Progenitor cell of endocrine pancreas (in vitro differentiated cells): ENCODE measurements around the gene ITGB8. TPM values are rescaled to one million over a fixed set of nuclear protein-coding genes. Genes with fewer than 3 reads are reported as not detected.

Experiments used
- DNase-seq: peaks from one replicate; pipeline ENCODE4 v3.0.0; 2021; ENCODE audit warnings: low spot score; ENCODE audit not compliant: unreplicated experiment
- H3K27ac Mint-ChIP-seq: 2 replicates; pipeline ENCODE4 v1.8.0; 2021; ENCODE audit warnings: mild to moderate bottlenecking, moderate library complexity, mixed read lengths
- H3K27me3 Mint-ChIP-seq: 2 replicates; pipeline ENCODE4 v1.8.0; 2021; ENCODE audit warnings: mixed read lengths
- H3K36me3 Mint-ChIP-seq: 2 replicates; pipeline ENCODE4 v1.8.0; 2022; ENCODE audit warnings: mixed read lengths; ENCODE audit not compliant: insufficient read depth
- H3K4me1 Mint-ChIP-seq: 2 replicates; pipeline ENCODE4 v1.8.0; 2021; ENCODE audit warnings: low read depth, mixed read lengths
- H3K4me3 Mint-ChIP-seq: 2 replicates; pipeline ENCODE4 v1.8.0; 2021; ENCODE audit warnings: low read depth, mild to moderate bottlenecking, moderate library complexity, mixed read lengths
- H3K9me3 Mint-ChIP-seq: 2 replicates; pipeline ENCODE4 v1.8.0; 2021; ENCODE audit warnings: low read depth, mixed read lengths
- CTCF ChIP-seq: fragments of 200-600 bp; sonication (generic); IDR thresholded peaks from one replicate; pipeline ENCODE4 v1.5.0; 2021; ENCODE audit warnings: antibody characterized with exemption, mild to moderate bottlenecking; ENCODE audit not compliant: unreplicated experiment
- total RNA-seq: library from RNA; stranded (reverse); gene quantifications from 2 replicates; pipeline ENCODE4 v1.2.1, GENCODE V29; 2021

Gene ITGB8
- total RNA-seq, 1 donor from 2014 or later, result 37.2 TPM

GRCh38 chr7:20328027-20328426, 2.7 kb upstream of the ITGB8 start:
- H3K27ac Mint-ChIP-seq, result no peak overlapping the region
- H3K9me3 Mint-ChIP-seq, result no peaks in the 10 kb centered on the region
- no peak overlapping the region for H3K4me3 Mint-ChIP-seq
- no peaks in the 10 kb centered on the region for H3K27me3 Mint-ChIP-seq
- no peak for DNase-seq
- peaks cover 9% of the 10 kb centered on the region for H3K4me1 Mint-ChIP-seq
- H3K36me3 Mint-ChIP-seq, result no peaks in the 10 kb centered on the region
- TF ChIP-seq CTCF, result no peak

- Mint-ChIP-seq H3K36me3 (no peaks in the 10 kb centered on the region), H3K4me3 (peak overlapping the region; percentile 95), H3K27me3 (no peaks in the 10 kb centered on the region), H3K4me1 (peaks cover 14% of the 10 kb centered on the region), H3K9me3 (no peaks in the 10 kb centered on the region), H3K27ac (peak overlapping the region; percentile 100)
- TF ChIP-seq CTCF, result no peak
- DNase-seq, result no peak
These were observed 2.0 kb upstream of the ITGB8 start for GRCh38 chr7:20328692-20329091.

- Mint-ChIP-seq H3K4me3 (peak overlapping the region; percentile 95), H3K4me1 (peaks cover 20% of the 10 kb centered on the region), H3K27me3 (no peaks in the 10 kb centered on the region), H3K36me3 (no peaks in the 10 kb centered on the region), H3K27ac (peak overlapping the region; percentile 100), H3K9me3 (no peaks in the 10 kb centered on the region)
- DNase-seq, result peak; percentile 51
- peak; percentile 49 for TF ChIP-seq CTCF
These were observed 1.1 kb upstream of the ITGB8 start for GRCh38 chr7:20329389-20330238.

GRCh38 chr7:20330928-20331909, 519 bp downstream of the ITGB8 start:
- DNase-seq, result peak; percentile 67
- Mint-ChIP-seq H3K4me1 (peaks cover 28% of the 10 kb centered on the region), H3K36me3 (peaks cover 7% of the 10 kb centered on the region), H3K27ac (peak overlapping the region; percentile 100), H3K4me3 (peak overlapping the region; percentile 95), H3K27me3 (no peaks in the 10 kb centered on the region), H3K9me3 (no peaks in the 10 kb centered on the region)
- TF ChIP-seq CTCF, result peak; percentile 6
